Central memory CD4-positive, alpha-beta T cell (primary cell): ENCODE results near the gene PRXL2C.
A peak's percentile ranks its signal among the peaks of the same experiment; 100 is the strongest.
"Not testable (repeated sequence)": the region's sequence is repeated elsewhere in the genome, so short reads cannot be mapped to it uniquely, and the experiment has no call there.

Experiments used
- DNase-seq: peaks from one replicate; pipeline ENCODE4 v3.0.0; 2022
- total RNA-seq, 3 experiments: gene quantifications; one replicate each; lab custom pipeline; 2026; lab: John Stamatoyannopoulos, UW

Gene PRXL2C
- 14.5 to 39.3 (median 29.1) reads per million in 3 experiments for total RNA-seq

GRCh38 chr9:96655198-96655851 lies at the start of gene PRXL2C:
Gene PRXL2C (minus strand): TSS chr9:96655317. CDS start chr9:96655281, 36 bp downstream.
- peak; percentile 71 for DNase-seq

DNA sequence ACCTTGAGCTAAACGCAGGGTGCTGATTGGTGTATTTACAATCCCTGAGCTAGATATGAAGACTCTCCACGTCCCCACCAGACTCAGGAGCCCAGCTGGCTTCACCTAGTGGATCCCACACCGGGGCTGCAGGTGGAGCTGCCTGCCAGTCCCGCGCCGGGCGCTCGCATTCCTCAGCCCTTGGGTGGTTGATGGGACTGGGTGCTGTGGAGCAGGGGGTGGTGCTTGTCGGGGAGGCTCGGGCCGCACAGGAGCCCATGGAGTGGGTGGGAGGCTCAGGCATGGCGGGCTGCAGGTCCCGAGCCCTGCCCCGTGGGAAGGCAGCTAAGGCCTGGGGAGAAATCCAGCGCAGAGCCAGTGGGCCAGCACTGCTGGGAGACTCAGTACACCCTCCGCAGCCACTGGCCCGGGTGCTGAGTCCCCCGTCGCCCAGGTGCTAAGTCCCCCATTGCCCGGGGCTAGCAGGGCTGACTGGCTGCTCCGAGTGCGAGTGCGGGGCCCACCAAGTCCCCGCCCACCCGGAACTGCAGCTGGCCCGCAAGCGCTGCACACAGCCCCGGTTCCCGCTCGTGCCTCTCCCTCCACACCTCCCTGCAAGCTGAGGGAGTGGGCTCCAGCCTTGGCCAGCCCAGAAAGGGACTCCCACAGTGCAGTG lies 45.7 kb upstream of the PRXL2C start:
- not testable (repeated sequence) for DNase-seq

DNA sequence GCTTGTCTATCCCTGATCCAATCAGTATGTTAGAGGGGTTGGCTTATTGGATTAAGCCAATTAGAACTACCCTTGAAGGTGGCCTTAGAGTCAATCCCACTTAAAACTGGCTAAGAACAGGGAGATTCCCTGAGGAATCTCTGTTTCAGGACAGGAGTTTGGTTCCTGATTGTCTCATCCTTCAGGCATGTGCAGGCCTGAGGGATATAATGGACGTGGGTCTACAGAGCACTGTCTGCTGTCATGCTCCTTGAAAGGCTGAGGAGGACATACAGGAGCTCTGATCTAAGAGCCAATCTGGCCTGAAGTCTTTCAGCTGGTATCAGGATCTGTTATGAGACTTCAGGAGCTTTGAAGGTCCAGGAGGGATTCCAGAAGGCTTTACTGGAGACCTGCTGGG lies 36.2 kb upstream of the PRXL2C start:
- no peak for DNase-seq

DNA sequence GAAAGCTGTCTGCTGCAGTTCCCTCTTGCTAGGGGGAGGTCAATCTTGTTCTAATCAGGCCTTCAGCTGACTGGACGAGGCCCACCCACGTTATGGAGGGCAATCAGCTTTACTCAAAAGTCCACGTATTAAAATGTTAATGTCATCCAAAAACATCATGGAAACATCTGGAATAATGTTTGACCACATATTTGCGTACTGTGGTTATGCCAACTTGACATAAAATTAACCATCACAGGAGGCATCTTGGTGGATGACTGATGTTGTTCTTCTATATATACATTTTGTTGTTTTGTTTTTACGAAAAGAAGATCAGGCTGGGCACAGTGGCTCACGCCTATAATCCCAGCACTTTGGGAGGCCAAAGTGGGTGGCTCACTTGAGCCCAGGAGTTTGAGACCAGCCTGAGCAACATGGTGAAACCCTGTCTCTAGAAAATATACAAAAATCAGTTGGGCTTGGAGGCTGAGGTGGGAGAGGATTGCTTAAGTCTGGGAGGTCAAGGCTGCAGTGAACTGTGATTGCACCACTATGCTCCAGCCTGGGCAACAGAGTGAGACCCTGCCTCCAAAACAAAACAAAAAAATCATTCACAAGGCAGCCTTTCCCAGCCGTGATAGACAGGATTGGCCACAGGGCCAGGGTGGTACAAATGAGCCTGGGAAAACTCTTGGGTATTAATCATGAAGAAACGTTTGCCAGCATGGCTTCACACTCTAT lies 33.8 kb upstream of the PRXL2C start:
- DNase-seq: no peak

DNA sequence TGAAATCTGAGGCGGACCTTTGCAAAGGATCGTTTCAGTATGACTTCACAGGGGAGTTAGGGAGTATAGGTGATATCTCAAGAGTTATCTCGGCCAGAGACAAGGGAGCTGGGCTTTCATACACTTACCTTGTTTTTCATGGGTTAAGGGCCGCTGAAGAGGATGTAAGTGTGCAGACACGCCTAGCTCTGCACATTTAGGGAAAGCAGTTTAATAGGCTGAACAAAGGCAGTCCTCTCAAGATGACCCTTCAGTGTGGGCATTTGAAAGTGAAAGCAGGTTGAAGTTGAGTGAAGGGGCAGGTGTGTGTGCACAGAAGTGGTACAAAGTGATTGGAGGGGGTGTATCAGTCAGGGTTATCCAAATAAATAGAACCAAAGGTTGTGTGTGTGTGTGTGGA lies 33.1 kb upstream of the PRXL2C start:
- no peak for DNase-seq

DNA sequence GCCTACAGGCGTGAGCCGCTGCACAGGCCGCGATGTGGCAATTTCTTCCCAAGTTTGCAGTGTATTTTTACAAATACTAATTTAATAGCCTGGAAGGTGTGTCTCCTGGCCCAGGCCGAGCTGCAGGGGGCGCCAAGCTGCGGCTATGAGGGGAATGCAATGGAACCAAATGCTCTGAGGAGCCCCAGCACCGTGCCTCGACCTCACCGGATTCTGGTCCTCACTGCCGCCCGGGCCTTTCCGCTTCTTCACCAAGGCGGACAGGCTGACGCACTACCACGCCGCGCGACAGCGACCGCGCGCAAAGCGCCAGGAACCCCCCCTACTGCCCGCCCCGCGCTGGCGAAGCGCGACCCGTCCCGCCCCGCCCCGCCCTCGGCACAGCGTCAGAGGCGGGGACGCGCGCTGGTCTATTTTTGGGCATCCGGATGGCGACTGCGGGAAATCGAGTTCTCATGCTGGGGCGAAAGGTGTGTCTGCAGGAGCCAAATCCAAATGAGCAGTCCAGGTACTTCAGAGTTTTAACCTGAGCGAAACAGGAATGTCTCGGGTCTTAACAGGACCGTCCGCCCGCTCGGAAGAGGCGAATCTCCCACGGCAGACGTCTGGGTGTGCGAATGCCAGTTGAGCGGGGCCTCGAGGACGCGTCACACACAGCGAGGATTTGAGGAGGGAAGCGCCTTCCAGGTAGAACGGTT lies 31.7 kb upstream of the PRXL2C start:
- peak; percentile 81 for DNase-seq

- no peak for DNase-seq
These were observed 25.8 kb upstream of the PRXL2C start for GRCh38 chr9:96680812-96681499.

- no peak for DNase-seq
These were observed 19.9 kb upstream of the PRXL2C start for GRCh38 chr9:96674906-96675538.

DNA sequence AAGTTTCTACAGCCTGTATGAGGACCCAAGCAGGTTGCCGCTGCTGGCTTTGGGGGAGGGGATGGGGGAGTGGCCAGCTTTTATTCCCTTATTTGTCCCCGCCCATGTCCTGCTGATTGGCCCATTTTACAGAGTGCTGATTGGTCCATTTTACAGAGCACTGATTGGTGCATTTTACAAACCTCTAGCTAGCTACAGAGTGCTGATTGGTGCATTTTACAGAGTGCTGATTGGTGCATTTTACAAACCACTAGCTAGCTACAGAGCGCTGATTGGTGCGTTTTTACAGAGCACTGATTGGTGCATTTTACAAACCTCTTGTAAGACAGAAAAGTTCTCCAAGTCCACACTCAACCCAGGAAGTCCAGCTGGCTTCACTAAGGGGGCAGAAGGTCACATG lies 18.7 kb upstream of the PRXL2C start:
- not testable (repeated sequence) for DNase-seq

GRCh38 chr9:96668868-96669534 lies 13.9 kb upstream of the PRXL2C start:
- DNase-seq: no peak

DNA sequence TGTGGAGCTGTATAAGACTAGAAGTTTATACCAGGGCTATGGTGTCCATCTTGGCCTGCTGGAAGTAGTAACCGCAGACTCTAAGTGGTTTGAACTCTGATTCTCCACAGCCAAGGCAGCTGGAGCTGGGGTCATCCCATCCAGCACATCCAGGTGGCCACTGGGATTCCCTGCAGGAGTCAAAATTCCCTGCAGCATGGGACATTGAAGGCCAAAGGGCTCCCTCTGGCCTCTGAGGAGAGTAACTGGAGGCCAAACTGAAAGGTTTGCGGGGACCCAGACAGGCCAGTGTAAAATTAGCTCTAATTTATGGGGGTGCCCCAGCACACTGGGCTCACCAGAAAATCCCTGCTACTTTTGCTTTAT lies 12.2 kb upstream of the PRXL2C start:
- DNase-seq: no peak

- DNase-seq: peak; percentile 23
These were observed 11.7 kb upstream of the PRXL2C start for GRCh38 chr9:96666653-96667362.

DNA sequence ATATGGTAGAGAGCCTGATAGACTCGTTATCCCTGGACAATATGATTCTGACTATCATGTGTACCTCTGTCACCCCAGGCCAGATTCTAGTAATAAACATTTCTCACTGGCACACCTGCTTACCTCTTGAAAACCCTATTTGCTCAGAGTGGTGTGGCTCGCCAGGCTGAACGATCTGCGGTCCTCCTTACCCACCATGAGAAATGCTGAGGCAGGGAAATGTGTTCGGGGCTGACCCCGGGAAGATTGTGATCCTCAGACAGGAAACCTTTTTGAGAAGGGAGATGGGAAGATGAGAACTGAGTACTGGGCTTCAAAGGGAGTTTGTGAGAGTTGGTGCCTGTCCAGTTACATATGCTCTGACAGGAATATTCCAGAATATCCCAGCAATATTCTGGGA lies 10.7 kb upstream of the PRXL2C start:
- DNase-seq: no peak

- DNase-seq: no peak
These were observed 8.5 kb upstream of the PRXL2C start for GRCh38 chr9:96663506-96664120.

DNA sequence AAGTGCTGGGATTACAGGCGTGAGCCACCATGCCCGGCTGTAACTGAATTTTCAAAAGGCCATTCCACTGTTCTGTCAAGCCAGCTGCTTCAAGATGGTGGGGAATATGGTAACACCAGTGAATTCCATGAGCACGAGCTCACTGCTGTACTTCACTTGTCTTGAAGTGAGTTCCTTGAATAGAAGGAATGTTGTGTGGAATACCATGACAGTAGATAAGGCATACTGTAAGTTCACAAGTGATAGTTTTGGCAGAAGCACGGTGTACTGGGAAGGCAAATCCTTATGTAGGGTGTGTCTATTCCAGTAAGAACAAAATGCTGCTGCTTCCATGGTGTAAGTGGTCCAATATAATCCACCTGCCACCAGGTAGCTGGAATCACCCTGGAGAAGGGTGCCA lies 6.6 kb upstream of the PRXL2C start:
- DNase-seq: no peak

GRCh38 chr9:96660692-96661248 lies 5.7 kb upstream of the PRXL2C start:
- no peak for DNase-seq

GRCh38 chr9:96654450-96655197 lies 493 bp downstream of the PRXL2C start:
- DNase-seq: peak; percentile 88

DNA sequence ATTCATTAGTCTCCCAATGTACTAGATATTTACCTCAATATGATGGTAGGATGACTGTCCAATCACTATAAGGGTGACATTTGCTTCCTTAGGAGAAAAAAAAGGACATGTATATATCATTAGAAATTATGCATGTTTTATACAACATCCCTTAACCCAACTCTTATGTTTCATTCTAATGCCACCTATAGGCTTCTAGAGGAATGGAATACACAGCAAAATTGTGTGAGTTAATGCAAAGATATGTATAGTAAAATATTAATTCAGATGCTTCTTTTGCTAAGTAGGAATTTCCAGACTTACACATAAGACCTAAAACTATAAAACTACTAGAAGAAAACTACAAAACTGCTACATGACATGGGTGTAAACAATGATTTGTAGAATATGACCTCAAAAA lies 3.5 kb downstream of the PRXL2C start:
- peak; percentile 9 for DNase-seq

DNA sequence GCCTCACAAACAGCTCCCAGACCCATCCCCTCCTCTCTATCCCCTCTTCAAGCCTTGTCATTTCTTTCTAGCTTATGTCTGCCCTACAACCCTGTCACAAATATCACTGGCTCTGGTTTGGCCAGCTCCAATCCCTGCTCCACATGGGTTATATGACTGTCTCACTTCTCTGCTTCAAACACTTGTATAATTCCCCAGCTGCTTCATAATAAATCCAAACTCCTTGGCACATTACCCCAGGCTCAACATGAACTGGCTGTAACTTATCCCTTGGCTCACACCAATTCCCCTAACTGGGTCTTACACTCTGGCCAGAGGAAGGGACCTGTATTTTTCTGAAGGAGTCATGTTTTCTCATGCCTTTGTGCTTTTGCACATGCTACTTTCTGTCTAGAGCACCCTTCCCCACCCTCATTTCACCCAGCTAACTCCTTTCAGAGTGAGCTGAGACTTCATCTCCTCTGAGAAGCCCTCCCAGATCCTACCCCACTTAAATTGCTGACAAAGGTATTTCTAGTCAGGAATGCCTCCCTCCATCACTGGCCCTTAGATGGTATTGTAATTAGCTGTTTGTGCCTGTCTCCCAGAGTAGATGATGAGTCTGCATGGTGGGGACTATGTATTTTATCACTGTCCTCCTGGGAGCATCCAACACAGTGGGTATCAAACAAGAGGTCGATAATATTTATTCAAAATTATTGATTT lies 5.3 kb downstream of the PRXL2C start:
- DNase-seq: no peak
